NCI-H510A (cell line): ENCODE results near the gene METTL9.
"Not testable (repeated sequence)": the region's sequence is repeated elsewhere in the genome, so short reads cannot be mapped to it uniquely, and the experiment has no call there.

Experiments used
- DNase-seq: peaks from one replicate; lab custom pipeline; 2025; lab: John Stamatoyannopoulos, UW

Gene METTL9

GRCh38 chr16:21611198-21611555 lies 11.8 kb downstream of the METTL9 start:
- no peak for DNase-seq

- DNase-seq = no peak
Observed at GRCh38 chr16:21611556-21612384, 12.4 kb downstream of the METTL9 start.

DNA sequence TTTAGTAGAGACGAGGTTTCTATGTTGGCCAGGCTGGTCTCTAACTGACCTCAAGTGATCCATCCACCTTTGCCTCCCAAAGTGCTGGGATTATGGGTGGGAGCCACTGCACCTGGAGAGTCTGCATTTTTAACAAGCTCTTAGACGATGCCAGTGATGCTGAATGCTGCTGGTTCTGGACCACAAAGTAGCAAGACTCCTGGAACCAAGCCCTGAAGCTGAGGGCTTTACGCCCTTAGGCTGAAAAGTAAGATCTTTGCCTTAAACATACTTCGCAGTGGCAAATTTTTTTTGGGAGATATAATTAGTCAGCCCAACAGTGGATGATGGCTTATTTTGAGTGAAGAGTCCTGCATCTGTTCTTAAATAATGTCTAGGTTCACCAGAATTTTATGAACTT lies 14.0 kb downstream of the METTL9 start:
- no peak for DNase-seq

DNA sequence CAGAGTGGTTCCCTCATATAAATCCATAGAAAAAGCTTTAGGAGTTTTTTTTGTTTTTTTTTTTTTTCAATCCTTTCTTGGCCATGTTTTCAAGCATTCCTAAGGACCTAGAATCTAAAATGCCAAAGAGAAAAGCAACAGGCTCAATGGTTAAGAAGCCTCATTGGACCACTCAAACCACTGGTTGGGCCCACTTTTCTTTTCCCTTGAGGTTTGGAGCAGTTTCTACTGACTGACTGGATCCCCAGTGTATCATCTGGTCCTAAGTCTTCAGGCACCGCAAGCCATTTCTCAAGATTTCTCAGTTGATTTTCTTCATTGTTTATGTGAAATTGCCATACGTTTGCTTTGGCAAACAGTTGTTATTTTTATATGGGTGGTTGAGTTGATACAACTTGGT lies 14.4 kb downstream of the METTL9 start:
- DNase-seq = no peak

GRCh38 chr16:21614896-21615295 lies 15.5 kb downstream of the METTL9 start:
- no peak for DNase-seq

DNA sequence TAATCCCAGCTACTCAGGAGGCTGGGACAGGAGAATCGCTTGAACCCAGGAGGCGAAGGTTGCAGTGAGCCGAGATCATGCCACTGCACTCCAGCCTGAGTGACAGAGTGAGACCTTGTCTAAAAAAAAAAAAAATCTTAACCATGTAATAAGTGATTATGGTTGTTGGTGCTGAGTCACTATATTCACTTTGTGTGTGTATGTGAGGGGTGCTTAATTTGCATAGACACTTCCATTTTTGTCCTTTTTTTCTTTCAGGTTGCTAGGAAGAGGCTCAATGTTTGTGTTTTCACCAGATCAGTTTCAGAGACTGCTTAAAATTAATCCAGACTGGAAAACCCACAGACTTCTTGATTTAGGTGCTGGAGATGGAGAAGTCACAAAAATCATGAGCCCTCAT lies 18.2 kb downstream of the METTL9 start:
- no peak for DNase-seq

GRCh38 chr16:21618281-21618680 lies 18.9 kb downstream of the METTL9 start:
- no peak for DNase-seq

DNA sequence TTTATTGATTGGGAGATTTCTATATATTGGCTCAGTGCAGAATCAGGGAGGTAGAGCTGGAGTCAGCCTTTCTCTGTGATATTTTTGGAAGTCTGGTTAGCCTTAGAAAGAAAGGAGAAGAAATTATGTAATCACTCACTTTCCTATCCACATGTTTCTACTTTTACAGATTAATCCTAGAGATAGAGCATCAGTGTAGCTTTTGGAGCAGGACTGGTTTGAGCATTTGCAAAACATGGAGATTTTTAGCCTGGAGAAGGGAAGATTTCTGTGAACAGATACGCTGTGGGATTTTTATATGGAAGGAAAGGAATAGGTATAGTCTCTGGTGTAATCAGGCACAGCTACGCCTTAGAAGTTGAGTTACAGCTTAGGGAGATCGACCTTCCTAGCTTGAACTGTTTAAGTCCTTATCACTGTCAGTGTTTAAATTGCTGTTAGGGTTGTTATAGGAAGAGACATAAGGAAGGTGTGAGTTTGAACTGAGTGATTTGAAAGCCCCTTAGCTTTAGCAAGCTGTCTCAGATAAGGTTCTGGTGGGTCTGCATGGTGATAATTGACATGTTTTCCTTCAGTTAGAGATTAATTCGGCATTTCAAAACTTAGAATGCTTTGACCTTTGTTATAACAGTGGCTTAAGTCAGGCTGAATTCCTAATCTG lies 20.5 kb downstream of the METTL9 start:
- no peak for DNase-seq

GRCh38 chr16:21620592-21620991 lies 21.2 kb downstream of the METTL9 start:
- no peak for DNase-seq

DNA sequence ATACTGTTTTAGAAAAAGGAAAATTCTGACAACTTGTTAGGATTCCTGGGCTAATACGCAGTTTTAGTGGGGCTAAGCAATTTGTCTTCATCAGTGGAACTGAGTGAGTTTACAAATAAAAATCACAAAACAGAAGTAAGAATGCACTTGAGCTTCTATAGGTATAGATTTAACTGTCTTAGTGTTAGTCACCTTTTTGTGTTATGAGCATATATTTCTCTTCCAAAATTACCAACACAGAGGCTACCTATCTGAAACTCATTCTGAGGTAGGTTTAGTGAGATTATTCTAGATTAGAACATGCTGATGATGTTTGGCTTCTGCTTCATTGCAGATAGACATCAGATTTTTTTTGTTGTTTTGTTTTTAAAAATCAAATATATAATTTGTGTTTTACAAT lies 23.2 kb downstream of the METTL9 start:
- DNase-seq = no peak

GRCh38 chr16:21625026-21625425 lies 25.6 kb downstream of the METTL9 start:
- DNase-seq = no peak

DNA sequence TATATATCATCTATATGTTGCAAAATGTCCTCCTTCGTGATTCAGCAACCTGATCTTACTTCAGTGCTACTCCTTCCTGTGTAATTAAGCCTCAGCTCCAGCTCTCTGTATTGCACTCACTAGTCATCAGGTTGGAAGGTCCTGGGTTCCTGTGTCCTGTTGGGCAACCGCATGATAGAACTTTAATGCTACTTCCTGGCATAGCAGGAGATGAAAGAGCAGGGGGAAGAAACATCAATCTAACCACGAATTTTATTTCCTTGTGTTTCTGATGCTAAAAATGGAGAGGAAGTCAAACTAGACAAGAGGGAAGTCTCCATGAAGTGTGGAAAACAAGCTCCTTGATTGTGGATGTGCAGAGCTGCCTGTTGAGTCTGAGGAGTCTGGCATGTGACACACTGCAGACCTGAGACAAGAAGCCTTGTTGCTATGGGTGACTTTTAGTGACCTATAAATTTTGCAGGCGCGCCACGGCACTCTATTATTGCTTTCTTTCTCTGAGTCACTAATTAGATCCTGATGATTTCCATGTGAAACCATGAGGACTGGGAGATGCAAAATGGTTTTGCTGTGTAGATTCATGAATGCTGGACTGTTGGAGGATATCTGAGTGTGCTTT lies 27.4 kb downstream of the METTL9 start:
- DNase-seq = no peak

GRCh38 chr16:21628121-21628726 lies 28.8 kb downstream of the METTL9 start:
- no peak for DNase-seq

DNA sequence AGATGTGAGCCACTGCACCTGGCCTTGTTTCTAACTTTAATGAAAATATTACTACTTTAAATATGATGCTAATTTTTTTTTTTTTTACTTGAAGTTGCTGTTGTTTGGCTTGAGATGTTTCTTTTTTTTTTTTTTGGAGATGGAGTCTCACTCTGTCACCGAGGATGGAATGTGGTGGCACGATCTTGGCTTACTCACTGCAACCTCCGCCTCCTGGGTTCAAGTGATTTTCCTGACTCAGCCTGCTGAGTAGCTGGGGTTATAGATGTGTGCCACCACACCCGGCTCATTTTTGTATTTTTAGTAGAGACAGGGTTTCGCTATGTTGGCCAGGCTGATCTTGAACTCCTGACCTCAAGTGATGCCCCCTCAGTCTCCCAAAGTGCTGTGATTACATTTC lies 29.4 kb downstream of the METTL9 start:
- no peak for DNase-seq

DNA sequence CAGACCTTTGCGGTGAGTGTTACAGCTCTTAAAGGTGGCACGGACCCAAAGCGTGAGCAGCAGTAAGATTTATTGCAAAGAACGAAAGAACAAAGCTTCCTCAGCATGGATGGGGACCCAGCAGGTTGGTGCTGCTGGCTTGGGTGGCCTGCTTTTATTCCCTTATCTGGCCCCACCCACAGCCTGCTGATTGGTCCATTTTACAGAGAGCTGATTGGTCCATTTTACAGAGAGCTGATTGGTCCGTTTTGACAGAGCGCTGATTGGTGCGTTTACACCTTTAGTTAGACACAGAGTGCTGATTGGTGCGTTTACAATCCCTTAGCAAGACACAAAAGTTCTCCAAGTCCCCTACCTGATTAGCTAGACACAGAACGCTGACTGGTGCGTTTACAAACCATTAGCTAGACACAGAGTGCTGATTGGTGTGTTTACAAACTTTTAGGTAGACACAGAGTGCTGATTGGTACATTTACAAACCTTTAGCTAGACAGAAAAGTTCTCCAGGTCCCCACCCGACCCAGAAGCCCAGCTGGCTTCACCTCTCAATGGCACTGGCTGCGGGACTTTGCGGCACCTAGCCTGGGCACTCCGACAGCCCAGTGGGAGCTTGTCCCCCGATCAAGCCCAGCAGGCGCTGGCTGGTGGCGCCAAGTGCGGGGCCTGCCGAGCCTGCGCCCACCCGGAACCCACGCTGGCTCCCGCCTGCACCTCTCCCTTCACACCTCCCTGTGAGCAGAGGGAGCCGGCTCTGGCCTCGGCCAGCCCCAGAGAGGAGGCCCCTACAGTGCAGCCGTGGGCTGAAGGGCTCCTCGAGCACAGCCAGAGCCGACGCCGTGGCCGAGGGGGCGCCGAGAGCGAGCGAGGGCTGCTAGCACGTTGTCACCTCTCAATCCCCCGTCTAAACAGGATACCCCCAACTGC lies 30.5 kb downstream of the METTL9 start:
- not testable (repeated sequence) for DNase-seq

DNA sequence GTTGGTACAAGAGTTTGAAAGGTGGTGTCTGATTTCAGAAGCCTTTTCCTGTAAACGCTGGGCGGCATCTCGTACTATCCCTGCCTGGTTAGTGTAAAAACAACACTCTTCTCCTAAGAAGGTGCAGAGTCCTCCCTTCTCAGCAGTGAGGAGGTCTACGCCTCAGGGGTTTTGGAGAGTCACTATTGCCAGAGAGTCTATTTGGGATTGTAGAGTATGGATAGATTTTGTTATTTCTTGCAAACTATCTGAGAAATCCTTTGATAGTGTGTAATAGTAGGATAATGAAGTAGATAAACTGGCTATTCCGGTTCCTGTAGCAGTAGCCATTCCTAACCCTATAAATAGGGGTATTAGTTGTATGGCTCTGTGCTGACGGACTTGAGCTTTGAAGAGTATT lies 31.5 kb downstream of the METTL9 start:
- peak; percentile 37 for DNase-seq

GRCh38 chr16:21631376-21631775 lies 32.0 kb downstream of the METTL9 start:
- not testable (repeated sequence) for DNase-seq

DNA sequence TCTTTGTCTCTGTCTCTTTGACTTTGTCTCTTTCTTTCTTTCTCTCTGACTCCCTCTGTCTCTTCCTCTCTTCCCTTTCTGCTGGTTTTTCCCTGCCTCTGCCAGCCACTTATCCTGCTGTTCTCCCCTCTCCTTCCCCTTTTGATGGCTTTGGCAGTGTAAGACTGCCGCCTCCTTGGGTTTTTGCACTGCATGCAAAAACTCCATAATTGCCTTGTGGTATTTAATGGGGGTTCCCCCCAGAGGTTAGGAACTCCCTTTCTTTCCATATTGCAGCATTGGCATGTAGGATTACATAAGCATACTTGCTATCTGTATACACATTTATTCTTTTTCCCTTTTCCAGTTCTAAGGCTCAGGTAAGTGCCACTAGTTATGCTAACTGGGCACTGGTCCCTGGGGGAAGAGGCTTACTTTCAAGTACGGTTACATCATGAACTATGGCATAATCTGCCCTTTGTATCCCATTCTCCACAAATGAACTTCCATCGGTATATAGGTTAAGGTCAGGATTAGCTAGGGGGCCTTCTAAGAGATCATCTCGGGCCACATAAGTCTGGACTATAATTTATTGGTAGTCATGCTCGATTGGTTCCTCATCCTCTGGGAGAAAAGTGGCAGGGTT lies 32.7 kb downstream of the METTL9 start:
- not testable (repeated sequence) for DNase-seq

- no peak for DNase-seq
Observed at GRCh38 chr16:21634216-21634615, 34.8 kb downstream of the METTL9 start.

DNA sequence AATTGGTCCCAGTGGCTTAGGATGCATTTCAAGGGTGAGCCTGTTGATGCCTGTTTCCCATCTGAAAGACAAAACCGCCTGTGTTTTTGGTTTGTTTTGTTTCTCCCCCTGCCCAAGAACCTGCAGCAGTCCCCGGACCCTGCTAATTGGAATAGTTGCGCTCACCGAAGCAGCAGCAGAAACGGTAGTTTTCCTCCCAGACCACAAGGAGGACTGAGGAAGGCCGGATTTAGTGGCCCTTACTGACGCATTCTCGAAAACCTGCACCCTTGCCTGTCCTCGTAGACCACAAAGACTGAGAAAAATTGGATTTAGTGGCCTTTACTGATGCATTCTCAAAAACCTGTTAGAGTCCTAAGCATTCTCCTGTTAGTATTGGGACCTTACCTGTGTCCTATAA lies 36.3 kb downstream of the METTL9 start:
- DNase-seq = not testable (repeated sequence)
